Kidney glomerular epithelial cell (primary cell): ENCODE measurements around the gene ABHD13.
"Not testable (repeated sequence)": the region's sequence is repeated elsewhere in the genome, so short reads cannot be mapped to it uniquely, and the experiment has no call there.

ENCODE experiments used
- DNase-seq: peaks from one replicate; lab custom pipeline; 2025; lab: John Stamatoyannopoulos, UW

The ABHD13 gene

DNA sequence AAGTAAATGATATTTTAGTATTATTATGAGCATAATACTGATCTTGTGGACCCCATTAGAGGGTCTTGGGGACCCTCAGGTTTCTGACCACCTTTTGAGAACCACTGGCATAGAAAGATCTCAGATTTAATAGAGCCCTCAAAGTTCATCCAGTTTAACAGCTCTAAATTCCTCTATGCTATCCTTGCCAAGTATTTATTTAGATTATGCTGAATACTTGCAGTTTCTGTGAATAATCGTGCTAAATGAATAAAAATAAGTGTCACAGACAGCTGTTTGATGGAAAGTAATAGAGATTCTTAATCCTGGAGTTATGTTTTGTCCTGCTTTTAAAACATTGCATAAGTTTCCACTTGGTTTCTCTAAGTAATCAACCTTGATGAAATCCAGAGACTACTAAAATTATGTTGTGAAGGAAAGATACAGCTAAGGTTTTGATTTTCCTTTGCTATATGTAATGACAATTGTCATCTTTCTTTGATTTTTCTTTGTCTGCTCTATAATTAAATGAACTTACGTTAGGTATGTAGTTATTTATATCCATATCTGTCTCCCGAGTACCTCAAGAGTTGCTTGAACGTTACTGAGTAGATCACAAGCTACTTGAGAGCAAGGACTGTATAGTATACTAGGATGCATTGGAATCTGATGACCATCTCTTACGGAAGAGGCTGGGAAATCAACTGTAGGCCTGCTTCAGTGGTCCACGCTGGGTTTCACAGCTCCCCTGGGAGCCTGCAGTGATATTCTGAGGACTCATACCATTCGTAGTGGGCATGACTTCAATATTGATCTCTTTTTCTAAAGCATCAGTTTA lies 5.7 kb downstream of the ABHD13 start:
- DNase-seq: no peak

DNA sequence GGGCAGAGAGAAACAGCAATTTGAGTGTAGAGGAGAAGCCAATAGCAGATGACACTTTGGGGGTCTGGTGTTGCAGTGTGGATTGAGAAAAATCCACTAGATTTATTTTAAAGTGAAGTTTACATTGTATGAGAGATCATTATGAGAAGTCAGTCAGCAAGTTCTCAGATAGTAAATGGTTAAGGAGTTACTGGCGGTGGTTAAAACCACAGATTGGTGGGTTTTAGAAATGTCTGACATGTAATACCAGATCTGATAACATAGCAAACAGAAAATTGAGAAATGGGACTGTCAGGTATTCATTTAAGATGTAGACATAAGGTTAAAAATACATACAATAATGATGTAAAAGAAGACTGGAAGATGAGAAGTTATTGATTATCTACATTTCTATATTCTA lies 7.2 kb downstream of the ABHD13 start:
- no peak for DNase-seq

DNA sequence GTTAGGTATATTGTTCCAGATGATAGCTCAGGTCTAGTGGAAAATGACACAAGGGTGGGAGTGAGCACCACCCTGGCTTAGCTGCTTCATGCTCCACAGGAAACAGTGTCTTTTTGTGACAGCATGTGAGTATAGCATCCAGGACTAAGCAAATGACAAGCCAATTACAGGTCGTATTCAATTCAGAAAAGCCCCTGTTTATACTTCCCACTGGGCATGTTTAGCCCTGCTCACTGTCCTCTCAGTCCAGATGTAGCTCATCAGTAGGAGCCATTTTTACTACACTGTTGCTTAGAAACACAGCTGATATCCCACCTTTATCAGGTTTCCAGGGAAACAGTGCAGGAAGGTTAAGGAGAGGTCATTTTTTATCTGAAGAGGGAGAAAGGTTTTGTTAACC lies 8.0 kb downstream of the ABHD13 start:
- no peak for DNase-seq

DNA sequence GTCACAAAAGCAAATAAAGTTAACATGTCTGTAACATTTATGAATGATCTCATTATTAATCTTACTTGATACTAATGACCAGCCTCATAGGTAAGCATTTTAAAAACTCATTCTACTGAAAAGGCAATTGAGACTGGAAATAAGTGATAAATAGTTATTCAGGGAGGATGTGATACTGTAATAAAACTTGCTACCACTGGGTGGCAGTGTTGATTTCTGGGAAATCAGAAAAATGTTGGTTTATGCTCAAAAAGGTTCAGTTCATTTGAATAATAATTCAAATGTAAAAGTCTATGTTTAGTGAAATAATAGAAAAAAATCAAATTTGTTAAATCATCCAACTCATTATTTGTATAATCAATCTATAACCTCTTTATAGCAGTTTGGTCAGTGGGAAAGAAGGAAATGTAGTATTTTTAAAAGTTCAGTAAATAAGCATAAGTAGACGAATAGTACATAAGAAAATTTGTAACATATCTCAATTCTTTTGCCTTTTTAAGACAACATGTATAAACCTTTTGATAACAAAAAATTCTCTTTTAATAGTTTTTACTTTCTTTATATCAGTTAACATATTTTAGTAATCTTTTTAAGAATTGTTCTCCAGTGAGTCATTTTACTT lies 9.6 kb downstream of the ABHD13 start:
- DNase-seq: peak; percentile 36

DNA sequence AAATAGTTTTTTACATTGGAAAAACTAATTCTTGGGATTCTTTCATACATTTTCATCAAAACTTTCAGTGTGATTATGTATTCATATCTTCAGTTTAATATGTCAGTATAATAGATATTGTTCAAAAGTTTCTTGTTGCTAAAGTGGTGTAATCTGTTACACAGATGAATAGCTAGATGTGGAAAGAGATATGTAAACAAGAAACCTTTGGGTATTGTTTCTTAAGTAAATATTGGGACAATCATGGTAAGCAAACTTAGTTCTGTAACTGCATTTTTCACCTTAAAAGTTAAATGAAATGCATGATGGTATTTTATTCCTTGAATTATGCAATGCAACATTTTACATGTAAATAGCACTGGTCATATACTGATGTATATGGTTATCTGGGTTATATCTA lies 12.2 kb downstream of the ABHD13 start:
- DNase-seq: no peak

DNA sequence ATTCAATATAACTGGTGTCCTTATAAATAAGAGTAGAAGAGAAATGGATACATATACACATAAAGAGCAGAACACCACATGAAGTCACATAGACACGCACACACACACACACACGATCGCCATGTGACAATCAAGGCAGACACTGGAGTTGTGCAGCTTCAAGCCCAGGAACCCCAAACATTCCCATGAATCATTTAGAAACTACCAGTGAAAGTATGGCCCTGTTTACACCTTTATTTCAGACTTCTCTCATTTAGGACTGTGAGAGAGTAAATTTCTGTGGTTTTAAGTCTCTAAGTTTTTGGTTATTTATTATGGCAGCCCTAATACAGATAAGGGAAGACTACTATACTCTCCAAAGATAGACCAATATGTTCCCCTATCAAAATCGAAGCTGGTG lies 31.0 kb downstream of the ABHD13 start:
- DNase-seq: no peak

DNA sequence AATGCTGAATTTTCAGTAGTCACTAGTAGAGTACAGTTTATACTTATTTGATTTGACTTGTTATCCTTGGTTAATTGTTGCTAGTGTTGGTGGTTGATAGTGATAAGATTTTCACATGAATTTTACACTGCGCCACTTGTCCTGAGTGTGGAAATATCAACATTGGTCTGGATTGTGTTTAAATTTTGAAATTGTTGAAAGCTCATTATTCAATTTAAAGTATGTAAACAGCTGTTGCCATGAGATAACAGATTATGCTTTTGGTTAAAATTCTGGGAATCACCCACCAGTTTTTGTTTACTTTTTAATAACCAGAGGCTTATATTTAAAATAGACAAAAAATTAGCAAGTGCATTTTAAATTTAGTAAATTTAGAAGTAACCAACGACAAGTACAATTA lies 39.1 kb downstream of the ABHD13 start:
- DNase-seq: no peak

DNA sequence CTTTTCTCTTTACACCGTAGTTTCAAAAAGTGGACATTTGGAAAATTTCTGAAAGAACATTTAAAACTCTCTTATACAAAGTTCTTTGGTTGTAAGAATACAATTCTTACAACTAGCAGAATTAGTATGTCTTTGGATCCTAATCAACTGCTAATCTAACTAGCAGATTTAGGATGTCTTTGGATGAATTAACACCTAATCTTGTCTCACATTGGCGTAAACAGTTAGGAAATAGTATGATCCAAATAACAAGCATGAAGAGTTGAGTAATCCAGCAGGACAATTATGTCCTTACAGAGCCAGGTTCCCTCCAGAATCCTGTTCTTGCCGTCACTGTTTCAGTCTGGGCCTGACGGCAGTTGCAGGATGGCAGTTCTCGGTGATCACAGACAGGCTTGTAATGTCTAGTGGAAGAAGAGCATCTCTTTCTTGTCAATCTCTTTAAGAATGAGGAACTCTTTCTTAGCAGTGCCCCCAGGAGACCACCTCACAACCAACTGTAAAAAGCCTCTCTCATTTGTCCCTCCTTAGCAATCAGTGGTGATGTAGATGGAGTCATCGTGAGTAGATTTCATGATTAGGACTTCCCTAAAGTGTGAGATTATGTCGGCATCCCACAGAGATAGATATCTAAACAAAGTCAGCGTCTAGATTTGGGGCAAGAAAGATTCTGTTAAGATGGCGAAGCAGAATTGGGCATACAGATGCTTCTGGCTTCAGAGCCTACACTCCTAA lies 45.6 kb downstream of the ABHD13 start:
- no peak for DNase-seq

DNA sequence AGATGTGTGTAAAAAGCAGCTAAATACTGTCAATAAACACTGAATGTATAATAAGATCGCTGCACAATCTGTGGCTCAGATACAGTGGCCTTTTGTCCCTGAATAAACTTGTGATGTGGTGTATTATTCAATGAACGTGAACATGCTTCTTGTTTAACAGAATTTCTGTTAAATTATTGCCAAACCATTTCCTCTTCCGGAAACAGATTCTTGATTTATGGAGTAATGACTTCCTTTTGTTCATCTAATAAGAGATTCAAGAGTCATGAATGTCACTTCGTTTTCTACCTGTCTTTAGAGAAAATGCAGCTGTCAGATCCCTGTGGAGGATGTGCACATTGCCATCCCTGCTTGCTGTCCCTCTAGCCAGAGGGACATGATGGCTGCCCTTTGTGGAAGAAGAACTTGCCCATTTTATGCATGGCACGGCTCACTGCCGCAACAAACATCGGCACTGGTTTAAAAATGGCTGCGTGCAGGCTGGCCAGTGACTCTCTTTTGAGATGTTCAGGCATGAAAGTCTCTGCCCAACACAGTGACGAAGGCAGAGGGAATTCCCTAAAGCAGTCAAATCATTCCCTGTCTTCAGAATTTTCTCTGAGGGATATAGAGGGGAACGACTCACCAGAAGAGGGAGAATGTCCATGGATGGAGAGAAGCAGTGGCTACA lies 48.3 kb downstream of the ABHD13 start:
- no peak for DNase-seq

DNA sequence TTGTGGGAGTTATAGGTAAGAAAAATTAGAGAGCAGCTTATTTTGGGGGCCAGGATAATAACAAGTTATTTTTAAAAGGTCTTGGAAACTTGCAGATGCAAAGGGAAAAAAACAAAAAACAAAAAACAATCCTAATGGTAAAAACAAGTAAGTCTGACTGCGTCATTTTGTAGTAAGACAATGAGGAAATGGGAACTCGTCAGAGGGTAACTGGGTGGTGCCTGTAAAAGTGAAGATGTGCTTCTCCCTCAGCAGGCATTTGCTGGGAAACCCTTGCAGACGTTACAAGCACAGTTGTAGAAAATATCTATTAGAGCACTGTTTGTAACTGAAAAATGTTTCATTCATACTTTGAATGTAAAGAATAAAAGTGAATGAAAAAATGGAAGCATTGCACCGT lies 49.2 kb downstream of the ABHD13 start:
- no peak for DNase-seq

DNA sequence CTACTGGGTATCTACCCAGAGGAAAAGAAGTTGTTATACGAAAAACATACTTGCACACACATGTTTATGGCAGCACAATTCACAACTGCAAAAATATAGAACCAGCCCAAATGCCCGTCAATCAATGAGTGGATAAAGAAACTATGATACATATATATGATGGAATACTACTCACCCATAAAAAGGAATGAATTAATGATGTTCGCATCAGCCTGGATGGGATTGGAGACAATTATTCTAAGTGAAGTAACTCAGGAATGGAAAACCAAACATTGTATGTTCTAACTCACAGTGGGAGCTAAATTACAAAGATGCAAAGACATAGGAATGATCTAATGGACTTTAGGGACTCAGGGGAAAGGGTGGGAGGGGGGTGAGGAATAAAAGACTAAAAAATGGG lies 49.7 kb downstream of the ABHD13 start:
- DNase-seq: not testable (repeated sequence)

DNA sequence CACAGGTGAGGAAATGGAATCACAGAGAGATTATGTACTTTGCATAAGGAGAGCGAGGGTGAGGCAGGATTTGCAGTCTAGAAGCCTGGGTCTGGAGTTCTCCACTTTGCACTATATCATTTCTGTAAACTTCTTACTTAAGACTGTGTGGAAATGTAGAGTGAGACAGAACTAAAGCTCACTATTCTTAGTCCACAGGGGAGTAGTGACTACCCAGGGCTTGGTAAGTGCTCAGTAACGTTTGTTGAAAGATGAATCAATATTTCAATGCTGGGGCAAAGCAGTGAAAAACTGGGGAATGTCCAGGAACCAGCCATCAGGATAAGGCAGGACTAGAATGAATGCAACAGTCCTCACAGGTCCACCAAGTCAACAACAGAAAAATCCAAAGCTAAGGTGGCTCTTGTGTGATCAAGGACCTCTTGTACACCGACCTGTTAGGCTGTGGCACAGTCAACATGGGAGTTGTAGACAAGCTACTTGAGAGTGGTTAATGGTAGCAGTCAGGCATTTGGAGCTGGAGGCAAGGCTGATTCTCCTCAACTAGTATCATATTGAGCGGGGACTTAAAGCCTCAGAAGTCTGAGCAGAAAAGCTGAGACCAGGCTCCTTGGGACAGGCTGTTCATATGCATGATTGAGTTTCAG lies 50.4 kb downstream of the ABHD13 start:
- DNase-seq: no peak

DNA sequence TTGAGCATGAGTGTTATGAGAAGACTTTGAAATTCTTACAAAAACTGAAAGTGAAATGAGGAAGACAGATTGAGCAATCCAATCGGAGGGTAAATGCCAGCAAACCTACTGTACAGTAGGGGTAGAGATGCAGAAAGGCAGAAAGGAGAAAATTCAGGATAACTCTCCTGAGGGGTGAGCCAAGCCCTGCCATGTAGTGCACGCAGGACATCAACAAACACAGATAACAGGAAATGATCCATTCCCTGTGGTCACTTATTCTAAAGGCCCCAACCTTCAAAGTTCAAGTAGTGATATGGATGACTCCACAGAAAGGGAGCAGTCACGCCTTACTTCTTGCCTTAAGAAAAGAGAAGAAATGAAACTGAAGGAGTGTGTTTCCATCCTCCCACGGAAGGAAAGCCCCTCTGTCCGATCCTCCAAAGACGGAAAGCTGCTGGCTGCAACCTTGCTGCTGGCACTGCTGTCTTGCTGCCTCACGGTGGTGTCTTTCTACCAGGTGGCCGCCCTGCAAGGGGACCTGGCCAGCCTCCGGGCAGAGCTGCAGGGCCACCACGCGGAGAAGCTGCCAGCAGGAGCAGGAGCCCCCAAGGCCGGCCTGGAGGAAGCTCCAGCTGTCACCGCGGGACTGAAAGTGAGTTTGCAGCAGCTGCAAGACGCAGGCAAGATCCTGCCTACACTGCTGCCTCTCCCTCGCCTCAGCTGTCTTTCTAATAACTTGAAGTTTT lies 51.6 kb downstream of the ABHD13 start, which contains the start of gene TNFSF13B:
Gene TNFSF13B (plus strand): TSS at position 118 of the 728 bp plus-strand sequence. CDS start 178 bp downstream, at position 296.
- peak; percentile 56 for DNase-seq

DNA sequence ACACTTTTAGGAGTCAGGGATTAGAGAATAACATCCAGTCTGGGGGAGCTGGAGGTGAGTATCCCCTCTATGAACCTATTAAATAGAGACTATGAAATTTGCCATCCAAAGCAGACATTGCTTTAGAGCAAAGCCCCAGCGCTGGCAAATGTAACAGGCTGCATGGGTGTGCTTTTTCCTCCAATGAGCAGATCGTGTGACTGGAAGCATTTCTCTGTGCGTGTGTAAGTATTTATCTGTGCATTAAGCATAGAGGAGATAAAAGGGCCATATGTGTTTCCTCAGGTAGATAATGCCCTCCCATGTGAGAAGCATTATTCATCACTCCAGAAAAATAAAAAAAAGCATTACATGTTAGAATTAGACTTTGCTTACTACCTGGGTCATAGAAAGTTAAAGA lies 52.2 kb downstream of the ABHD13 start:
- DNase-seq: no peak

DNA sequence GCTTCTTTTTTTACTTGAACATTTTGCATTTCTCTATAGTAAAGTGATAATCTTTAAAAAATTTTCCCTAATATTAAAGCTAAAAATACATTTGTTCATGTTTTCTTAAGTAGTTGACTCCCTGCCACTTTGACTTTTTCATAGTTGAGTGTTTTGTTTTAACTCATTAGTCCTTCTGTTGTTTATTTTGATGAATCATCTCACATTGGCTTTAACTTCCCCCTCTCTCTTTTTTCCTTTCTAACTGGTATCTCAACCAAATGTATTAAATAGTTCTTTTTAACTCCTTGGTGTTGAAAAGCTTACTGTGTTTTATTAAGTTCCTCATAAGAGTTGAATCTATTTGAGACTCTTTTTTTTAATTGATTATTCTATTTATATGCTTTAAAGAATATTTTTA lies 54.1 kb downstream of the ABHD13 start:
- DNase-seq: peak; percentile 19

DNA sequence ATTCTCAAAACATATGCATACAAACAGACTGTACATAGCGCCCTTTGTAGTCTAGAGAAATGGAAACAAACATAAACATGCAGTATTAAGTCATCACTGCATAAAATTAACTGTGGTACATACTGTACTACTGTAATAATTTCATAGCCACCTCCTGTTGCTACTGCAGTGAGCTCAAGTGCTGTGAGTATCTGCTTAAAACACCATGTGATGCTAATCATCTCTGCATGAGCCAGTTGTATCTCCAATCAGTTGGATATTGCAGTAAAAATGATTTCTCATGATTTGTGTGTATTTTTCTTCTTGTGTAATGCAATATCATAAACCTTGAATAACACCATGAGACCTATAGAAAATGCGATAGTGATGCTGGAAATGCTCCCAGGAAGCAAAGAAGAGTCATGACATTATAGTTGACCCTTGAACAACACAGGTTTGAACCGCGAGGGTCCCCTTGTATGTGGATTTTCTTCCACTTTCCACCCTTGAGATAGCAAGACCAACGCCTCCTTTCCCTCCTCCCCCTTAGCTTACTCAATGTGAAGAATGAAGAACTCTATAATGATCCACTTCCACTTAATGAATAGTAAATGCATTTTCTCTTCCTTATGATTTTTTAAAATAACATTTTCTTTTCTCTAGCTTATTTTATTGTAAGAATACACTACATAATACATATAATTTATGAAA lies 55.4 kb downstream of the ABHD13 start:
- no peak for DNase-seq

DNA sequence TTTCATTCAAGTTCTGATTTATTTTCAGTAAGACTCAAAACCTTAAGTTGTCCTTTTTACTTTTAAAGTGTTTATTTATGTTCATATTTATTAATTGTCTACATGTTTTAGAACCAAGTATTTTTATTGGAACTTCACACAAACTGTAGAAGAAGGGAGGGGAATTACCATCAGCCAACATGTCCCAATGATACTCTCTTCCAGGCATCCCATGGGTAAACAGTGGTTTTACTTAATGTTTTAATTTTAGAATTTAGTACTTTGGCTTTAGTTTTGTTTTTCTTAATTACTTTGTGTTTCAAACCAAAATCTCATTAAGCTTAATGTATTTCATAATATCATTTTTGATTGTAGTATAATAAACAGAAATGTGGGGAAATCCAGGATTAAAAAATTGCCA lies 56.5 kb downstream of the ABHD13 start:
- DNase-seq: no peak

DNA sequence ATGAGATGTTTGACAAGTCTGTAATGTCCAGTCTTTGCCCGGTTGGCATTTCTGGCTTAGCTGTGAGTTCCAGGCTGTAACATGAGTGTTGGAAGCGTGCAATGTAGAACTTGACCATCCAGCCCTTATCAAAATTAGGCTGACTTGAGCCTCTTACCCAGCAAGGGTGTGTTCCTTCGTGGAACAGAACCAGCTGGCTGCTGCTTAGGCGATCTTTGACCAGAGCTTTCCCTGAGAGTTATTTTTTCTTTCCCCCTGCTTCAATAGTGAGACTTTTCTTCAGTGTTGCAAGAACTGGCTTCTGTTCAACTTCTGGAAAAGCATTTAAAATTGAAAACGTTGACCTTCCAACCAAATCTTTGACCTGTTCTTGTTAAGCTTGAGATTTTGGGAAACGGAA lies 57.9 kb downstream of the ABHD13 start:
- no peak for DNase-seq

DNA sequence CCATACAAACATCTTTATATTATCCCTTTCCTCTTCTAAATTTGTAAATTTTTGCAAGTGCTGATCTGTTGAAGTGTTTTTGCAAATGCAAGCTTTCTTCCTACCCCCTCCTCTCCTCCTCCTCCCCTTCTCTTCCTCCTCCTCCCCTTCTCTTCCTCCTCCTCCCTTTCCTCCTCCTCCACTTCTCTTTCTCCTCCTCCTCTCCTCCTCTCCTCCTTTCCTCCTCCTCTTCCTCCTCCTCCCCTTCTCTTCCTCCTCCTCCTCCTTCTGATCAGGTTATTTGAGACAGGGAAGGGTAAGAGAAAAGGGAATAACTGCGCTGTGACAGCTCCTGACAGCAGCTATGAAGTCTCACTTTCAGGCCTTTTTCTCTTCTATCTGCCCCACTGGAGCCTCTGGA lies 60.3 kb downstream of the ABHD13 start:
- no peak for DNase-seq

DNA sequence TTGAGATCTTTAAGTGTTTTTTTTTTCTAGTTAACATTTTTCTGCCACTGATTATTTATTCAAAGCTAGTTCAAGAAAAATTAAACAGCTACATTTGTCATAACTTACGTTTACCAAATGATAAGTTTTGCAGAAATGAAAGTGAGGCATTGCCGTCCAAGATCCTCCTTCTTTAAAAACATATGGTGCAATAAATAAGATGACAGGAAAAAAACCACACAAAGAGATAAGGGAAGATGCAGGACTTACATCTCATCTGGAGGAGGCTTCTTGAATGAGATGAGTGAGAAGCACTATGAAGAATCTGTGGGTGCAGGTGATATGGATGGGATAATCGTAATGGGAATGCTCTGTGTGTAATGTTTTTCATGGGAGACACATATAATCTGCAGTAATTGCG lies 63.7 kb downstream of the ABHD13 start:
- no peak for DNase-seq

DNA sequence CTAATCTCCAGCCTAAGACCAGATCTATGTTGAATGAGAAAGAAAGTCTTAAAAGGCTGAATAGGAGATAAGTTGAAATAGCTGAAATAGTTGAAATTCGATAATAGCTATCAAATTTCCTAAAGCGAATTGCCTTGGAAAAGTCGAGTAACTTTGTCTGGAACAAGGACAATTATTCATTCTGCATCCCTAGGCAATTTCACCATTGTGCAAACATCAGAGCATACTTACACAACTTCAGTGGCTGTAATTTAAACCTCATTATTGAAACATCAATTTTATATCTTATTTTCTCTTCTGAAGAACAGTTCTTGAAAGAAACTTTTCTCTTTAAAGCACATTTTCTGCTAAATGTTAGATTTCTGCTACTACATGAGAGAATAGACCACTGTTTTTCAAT lies 64.9 kb downstream of the ABHD13 start:
- DNase-seq: no peak
